ENCODE results near the gene SARNP.
A peak's percentile ranks its signal among the peaks of the same experiment; 100 is the strongest.

The SARNP gene

GRCh38 chr12:55726971-55727370, 90.6 kb downstream of the SARNP start:
- no peak for DNase-seq (ENCODE audit: low read depth, low spot score)

- DNase-seq (ENCODE audit: low read depth, low spot score) = no peak
Measured at GRCh38 chr12:55725556-55725955, 92.0 kb downstream of the SARNP start.

DNA sequence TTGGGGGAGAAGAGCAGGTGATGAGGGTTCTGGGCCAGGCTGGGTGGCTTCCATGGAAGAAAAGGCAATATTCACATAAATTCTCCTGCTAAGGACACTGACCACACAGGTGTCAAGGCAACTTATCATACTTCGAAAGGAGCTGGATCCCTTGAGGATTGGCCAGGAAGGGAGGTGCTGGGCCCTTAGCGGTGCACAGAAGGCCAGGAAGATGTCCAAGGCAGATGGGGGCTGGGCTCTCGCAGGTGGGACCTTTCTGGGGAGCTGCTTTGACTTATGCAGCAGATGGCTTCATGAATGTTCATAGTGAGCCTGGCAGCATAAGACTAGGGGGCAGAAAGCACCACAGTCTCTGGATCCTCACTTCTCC, 92.6 kb downstream of the SARNP start:
- DNase-seq (ENCODE audit: low read depth, low spot score) = no peak

- no peak for DNase-seq (ENCODE audit: low read depth, low spot score)
Measured at GRCh38 chr12:55724226-55724939, 93.1 kb downstream of the SARNP start.

GRCh38 chr12:55723516-55724225, 93.9 kb downstream of the SARNP start:
- no peak for DNase-seq (ENCODE audit: low read depth, low spot score)

- DNase-seq (ENCODE audit: low read depth, low spot score) = no peak
Measured at GRCh38 chr12:55722948-55723347, 94.6 kb downstream of the SARNP start.

- no peak for DNase-seq (ENCODE audit: low read depth, low spot score)
Measured at GRCh38 chr12:55721601-55722213, 95.8 kb downstream of the SARNP start.

GRCh38 chr12:55720894-55721444, 96.6 kb downstream of the SARNP start:
- DNase-seq (ENCODE audit: low read depth, low spot score) = no peak

DNA sequence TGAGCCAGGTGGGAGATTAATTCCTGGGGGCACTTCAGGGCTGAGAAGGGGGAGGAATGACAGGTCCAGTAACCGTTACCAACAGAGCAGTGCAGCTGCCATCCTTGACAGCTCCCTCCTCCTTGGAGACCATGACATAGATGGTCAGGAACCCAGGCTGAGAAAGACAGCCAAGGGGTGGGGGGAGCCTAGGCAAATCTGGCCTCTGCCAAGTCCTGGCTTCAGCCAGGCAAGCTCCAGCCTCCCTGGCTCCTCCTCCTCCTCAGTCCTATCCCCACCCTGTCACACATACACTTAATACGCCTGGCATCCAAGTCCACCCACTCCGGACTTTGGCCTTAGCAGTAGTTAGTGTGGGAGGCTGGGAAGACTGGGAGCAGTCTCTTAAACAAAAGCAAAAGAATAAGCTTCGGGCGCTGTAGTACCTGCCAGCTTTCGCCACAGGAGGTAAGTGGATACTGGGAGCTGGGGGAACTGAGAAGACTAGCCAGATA, 97.4 kb downstream of the SARNP start, which contains the start of gene RDH5:
Gene RDH5, plus strand, starts transcription at position 323 of the 494 bp plus-strand sequence. CDS start 792 bp downstream, outside the sequence.
- DNase-seq (ENCODE audit: low read depth, low spot score) = no peak

DNA sequence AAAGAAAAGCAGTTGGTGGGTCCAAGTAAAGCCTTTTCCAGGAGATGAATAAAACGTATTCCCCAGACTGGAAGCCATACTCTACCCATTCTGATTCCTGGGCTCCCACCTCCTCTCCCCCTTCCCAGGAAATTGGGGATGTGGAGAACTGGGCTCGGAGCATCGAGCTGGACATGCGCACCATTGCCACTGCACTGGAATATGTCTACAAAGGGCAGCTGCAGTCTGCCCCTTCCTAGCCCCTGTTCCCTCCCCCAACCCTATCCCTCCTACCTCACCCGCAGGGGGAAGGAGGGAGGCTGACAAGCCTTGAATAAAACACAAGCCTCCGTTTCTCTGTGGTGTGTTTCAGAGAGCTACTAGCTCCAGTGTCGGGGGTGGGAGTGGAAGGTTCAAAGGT, 98.2 kb downstream of the SARNP start:
- no peak for DNase-seq (ENCODE audit: low read depth, low spot score)

DNA sequence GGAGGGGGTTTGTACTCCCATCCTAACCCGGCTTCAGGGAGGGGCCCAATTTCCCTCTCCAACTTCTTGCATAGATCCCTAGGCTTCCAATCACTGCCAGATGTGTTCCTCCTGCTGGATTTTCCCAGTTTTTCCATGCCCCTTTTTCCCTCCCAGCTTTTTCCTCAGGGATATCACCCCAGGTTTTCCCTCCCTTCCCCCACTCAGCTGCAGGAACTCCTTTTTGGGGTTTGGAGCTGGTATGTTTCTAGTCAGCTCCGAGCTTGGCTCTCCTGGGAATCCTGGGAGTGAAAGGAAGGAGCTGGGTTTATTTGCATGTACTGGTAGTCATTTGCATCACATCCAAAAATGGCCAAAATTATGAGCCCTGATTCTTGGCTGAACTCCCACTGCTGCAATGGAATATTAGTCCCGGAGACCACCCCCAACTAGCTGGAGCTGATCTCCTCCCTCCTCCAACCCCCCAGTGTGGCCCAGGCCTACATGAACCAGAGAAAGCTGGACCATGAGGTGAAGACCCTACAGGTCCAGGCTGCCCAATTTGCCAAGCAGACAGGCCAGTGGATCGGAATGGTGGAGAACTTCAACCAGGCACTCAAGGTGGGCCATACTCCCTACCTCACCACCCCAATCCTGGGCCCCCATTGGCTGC, 98.8 kb downstream of the SARNP start:
- DNase-seq (ENCODE audit: low read depth, low spot score) = no peak

DNA sequence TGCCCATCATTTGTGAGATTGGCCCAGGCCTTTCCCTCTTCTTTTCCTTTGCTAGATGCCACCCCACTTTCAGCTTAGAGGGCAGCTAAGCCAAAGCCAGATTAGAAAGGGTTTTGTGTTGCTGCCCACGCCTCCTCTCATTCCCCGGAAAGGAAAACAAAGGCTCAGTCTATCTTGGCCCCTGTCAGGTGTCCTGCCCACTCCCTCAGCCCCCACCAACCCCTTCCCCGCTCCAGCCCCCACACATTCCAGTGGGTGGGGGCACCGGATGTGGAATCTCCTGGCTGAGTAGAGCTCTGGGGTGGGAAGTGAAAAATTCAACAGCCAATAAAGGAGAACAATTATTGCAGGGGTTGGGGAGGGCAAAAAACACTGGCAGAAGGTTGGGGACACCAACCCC, 99.5 kb downstream of the SARNP start:
- no peak for DNase-seq (ENCODE audit: low read depth, low spot score)

GRCh38 chr12:55717011-55718007, 100.2 kb downstream of the SARNP start:
- no peak for DNase-seq (ENCODE audit: low read depth, low spot score)

- DNase-seq (ENCODE audit: low read depth, low spot score) = no peak
Measured at GRCh38 chr12:55716582-55716957, 101.0 kb downstream of the SARNP start.

DNA sequence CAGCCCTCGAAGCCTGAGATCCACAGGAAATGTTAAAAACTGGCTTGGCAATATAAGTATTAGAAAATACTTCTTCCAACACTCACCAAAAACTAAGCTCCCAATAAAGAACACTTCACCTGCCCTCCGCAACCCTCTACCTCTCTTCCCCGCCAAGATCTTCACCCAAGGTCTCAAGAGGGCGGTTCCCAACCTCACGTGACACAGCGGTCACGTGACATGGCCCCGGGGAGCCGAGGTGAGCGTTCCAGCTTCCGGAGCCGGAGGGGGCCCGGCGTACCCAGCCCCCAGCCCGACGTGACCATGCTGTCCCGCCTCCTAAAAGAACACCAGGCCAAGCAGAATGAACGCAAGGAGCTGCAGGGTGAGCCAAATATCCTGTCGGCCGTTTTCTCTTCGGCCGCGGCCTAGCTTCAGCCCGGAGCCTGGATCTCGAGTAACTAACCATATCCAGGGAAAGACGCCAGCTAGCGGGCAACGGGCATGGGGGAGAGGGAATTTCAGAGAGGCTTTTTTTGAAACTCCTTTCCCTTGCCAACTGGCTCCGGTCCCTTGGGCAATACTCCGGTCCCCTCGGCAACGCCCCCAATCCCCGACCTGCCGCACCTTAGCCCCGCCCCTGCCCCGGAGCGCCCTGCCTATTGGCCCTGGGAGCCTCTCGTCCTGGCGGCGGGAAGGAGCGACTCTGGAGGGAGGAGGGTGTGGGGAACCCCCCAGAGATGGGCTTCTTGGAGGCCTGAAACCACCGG, 101.5 kb downstream of the SARNP start, which contains the start of gene BLOC1S1:
Gene BLOC1S1, plus strand, starts transcription at position 214 of the 749 bp plus-strand sequence. Its CDS starts 6 bp downstream, at position 220.
- DNase-seq (ENCODE audit: low read depth, low spot score) = peak; percentile 86

GRCh38 chr12:55715169-55715764, 102.3 kb downstream of the SARNP start:
- no peak for DNase-seq (ENCODE audit: low read depth, low spot score)

- no peak for DNase-seq (ENCODE audit: low read depth, low spot score)
Measured at GRCh38 chr12:55713721-55714120, 103.8 kb downstream of the SARNP start.

DNA sequence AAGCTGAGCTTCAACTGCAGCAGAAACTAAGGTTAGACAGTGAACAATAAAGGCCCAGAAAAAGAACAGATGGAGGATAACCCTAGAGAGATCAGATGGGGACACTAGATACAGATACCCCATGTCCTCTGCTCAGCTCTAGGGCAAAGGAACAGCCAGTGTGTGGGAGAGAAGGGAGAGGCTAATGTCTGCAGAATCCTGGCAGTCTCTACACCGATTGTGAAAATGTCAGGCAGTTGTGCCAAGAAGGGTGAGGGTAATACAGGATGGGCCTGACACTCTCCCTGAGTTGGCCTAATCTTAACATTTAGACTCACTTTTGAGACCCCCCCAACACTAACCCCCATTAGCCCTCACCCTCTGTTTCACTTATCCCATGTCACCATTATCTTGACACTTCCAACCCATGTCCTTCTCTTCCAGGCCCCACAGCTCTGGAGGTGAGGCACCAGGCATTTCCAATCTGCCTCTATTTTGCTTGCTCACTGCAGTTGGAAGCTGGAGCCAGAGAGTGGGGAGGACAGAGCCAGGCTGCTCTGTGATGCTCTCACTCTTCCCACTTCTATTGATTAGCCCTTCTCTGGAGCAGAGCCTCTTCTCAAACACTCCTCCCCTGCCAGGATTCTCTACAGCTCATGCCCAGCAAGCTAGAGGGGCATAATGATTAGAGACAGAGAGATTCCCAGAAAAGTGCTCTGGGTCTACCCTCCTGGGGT, 104.7 kb downstream of the SARNP start:
- no peak for DNase-seq (ENCODE audit: low read depth, low spot score)
